Endothelial cell of umbilical vein (primary cell): ENCODE measurements around the gene RHOA. TPM values are rescaled to one million over a fixed set of nuclear protein-coding genes. Genes with fewer than 3 reads are reported as not detected.

Experiments used
- BruUV-seq: library from RNA; stranded (reverse); fragments of 400-500 nt; replicated peaks from 2 replicates; lab custom pipeline; 2021; lab: Mats Ljungman, UMichigan
- CTCF ChIA-PET: fragments of 300-600, 350-600 bp; sonication (Branson Sonifier 250); formaldehyde crosslinking; loops from one replicate; lab custom pipeline; 2021; ENCODE audit warnings: antibody characterized with exemption, inconsistent platforms; lab: Charles Lee
- POLR2A ChIA-PET: fragments of 300-600, 350-600 bp; sonication (Branson Sonifier 250); formaldehyde crosslinking; loops from one replicate; lab custom pipeline; 2021; ENCODE audit warnings: antibody characterized with exemption, inconsistent platforms; lab: Charles Lee
- DNase-seq: peaks from one replicate; pipeline ENCODE4 v3.0.0-alpha.2; 2011; ENCODE audit warnings: low read depth, low spot score
- FAIRE-seq: peaks from 2 replicates; lab custom pipeline; 2011; peaks lifted over from hg19 to GRCh38; lab: Jason Lieb, UNC
- H2AFZ ChIP-seq: 2 replicates; pipeline ENCODE4 v1.6.0; 2012; ENCODE audit warnings: low read depth, low read length, control low read depth, inconsistent platforms
- H3K27ac ChIP-seq: 2 replicates; pipeline ENCODE4 v1.5.1; 2011; ENCODE audit warnings: low read depth, mild to moderate bottlenecking, control low read depth, low read length, moderate library complexity; ENCODE audit not compliant: insufficient read depth
- H3K27me3 ChIP-seq, 2 experiments: 2 replicates each; pipeline versions ENCODE4 v1.6.0 to v1.6.1; 2011; ENCODE audit warnings: low read length in 2 of 2, mixed read lengths in 1 of 2; ENCODE audit not compliant: control insufficient read depth in 2 of 2, insufficient read depth in 2 of 2
- H3K36me3 ChIP-seq, 2 experiments: 2 replicates in 1 of 2; 3 replicates in 1 of 2; pipeline ENCODE4 v1.5.1; 2011; ENCODE audit warnings: low read length in 2 of 2, mild to moderate bottlenecking in 1 of 2, moderate library complexity in 1 of 2; ENCODE audit not compliant: control insufficient read depth in 2 of 2, insufficient read depth in 2 of 2; ENCODE audit errors: extremely low read depth in 1 of 2
- H3K4me1 ChIP-seq: 3 replicates; pipeline ENCODE4 v1.5.1; 2011; ENCODE audit warnings: mild to moderate bottlenecking, low read length; ENCODE audit not compliant: control insufficient read depth, insufficient read depth; ENCODE audit errors: extremely low read depth
- H3K4me2 ChIP-seq: 2 replicates; pipeline ENCODE4 v1.6.1; 2011; ENCODE audit warnings: low read length, control low read depth, mixed read lengths; ENCODE audit not compliant: insufficient read depth
- H3K4me3 ChIP-seq, 3 experiments: fragments of 200-600 bp in 1 of 3; sonication (generic), shearing (Covaris generic) in 1 of 3; replicated peaks in 1 of 3; 2 replicates each; pipeline ENCODE4 v1.5.1; 2011 to 2016; ENCODE audit warnings: control low read depth in 3 of 3, low read length in 3 of 3, mild to moderate bottlenecking in 2 of 3, inconsistent platforms in 1 of 3, low read depth in 1 of 3, moderate library complexity in 1 of 3; ENCODE audit not compliant: insufficient read depth in 1 of 3
- H3K79me2 ChIP-seq: 2 replicates; pipeline ENCODE4 v1.6.0; 2012; ENCODE audit warnings: low read length, inconsistent platforms; ENCODE audit not compliant: control insufficient read depth, insufficient read depth
- H3K9ac ChIP-seq: replicated peaks from 2 replicates; pipeline ENCODE3; 2011; ENCODE audit warnings: low read length, control low read depth; ENCODE audit not compliant: insufficient read depth; ENCODE audit errors: extremely low read depth
- H3K9me1 ChIP-seq: replicated peaks from 3 replicates; pipeline ENCODE4 v1.6.0; 2011; ENCODE audit warnings: mild to moderate bottlenecking, low read length; ENCODE audit not compliant: control insufficient read depth, insufficient read depth; ENCODE audit errors: extremely low read depth
- H3K9me3 ChIP-seq: replicated peaks from 2 replicates; pipeline ENCODE4 v1.5.1; 2012; ENCODE audit warnings: low read length, inconsistent platforms; ENCODE audit not compliant: control insufficient read depth, insufficient read depth
- H4K20me1 ChIP-seq: replicated peaks from 2 replicates; pipeline ENCODE3; 2011; ENCODE audit warnings: mild to moderate bottlenecking, low read length; ENCODE audit not compliant: control insufficient read depth, insufficient read depth; ENCODE audit errors: extremely low read depth
- EZH2 ChIP-seq: IDR thresholded peaks from 2 replicates; pipeline ENCODE4 v1.6.1; 2012; ENCODE audit warnings: borderline replicate concordance, low read depth, mild to moderate bottlenecking, moderate library complexity, low read length, inconsistent platforms; ENCODE audit not compliant: severe bottlenecking
- FOS ChIP-seq: IDR thresholded peaks from 2 replicates; pipeline ENCODE4 v1.6.1; 2011; ENCODE audit warnings: mild to moderate bottlenecking, low read length, moderate library complexity, borderline replicate concordance; ENCODE audit not compliant: insufficient read depth
- GATA2 ChIP-seq: IDR thresholded peaks from 2 replicates; pipeline ENCODE4 v1.7.0; 2011; ENCODE audit warnings: low read depth, mild to moderate bottlenecking, moderate library complexity, mixed read lengths, low read length; ENCODE audit not compliant: insufficient read length, insufficient read depth
- JUN ChIP-seq: IDR thresholded peaks from 2 replicates; pipeline ENCODE4 v1.6.1; 2011; ENCODE audit warnings: borderline replicate concordance, low read depth; ENCODE audit not compliant: insufficient read length, insufficient read depth
- MYC ChIP-seq: IDR thresholded peaks from one replicate; pipeline ENCODE4 v1.6.1; 2011; ENCODE audit warnings: mild to moderate bottlenecking, low read depth, low read length
- POLR2A ChIP-seq: IDR thresholded peaks from 2 replicates; pipeline ENCODE4 v1.6.1; 2012; ENCODE audit warnings: low read depth, mild to moderate bottlenecking, control low read depth, low read length
- POLR2AphosphoS5 ChIP-seq: IDR thresholded peaks from 2 replicates; pipeline ENCODE4 v1.6.1; 2012; ENCODE audit warnings: low read depth, mild to moderate bottlenecking, control low read depth, low read length, moderate library complexity; ENCODE audit not compliant: insufficient read depth
- dilution Hi-C: fragments of 300-500 bp; cut with MboI; formaldehyde crosslinking; loops from one replicate; pipeline ENCODE4 v1.15.0; 2019; ENCODE audit warnings: low sequenced_read_pairs; ENCODE audit not compliant: extremely low pct_ligation_motif_present
- intact Hi-C: fragments of 100-400 bp; cut with micrococcal nuclease; formaldehyde crosslinking; loops from one replicate; pipeline ENCODE4 v1.10.0; 2022
- polyA plus RNA-seq, 4 experiments: library from polyadenylated mRNA; depleted of rRNA in 3 of 4; stranded (reverse) in 3 of 4; unstranded in 1 of 4; fragments of >200 nt; gene quantifications; 2 replicates each; pipeline versions ENCODE4 v1.2.1 to v1.2.3, GENCODE V29; 2011 to 2012; ENCODE audit warnings: missing spikeins in 1 of 4
- total RNA-seq: library from RNA; stranded (reverse); gene quantifications from 2 replicates; pipeline ENCODE4 v1.2.3, GENCODE V29; 2021
- TF ChIP-seq, protein P1 (sequence below), 2 donors: IDR thresholded peaks; 1 replicate in 1 of 2; 2 replicates in 1 of 2; pipeline ENCODE4 v1.5.1; 2011; ENCODE audit warnings: low read length in 2 of 2, mild to moderate bottlenecking in 2 of 2, moderate library complexity in 2 of 2, control low read depth in 1 of 2, inconsistent platforms in 1 of 2, low read depth in 1 of 2; ENCODE audit not compliant: insufficient read depth in 1 of 2; ENCODE audit errors: extremely low read depth in 1 of 2
- TF ChIP-seq, protein P2 (sequence below): IDR thresholded peaks from 2 replicates; pipeline ENCODE4 v1.6.1; 2011; ENCODE audit not compliant: insufficient read depth, insufficient read length

The RHOA gene
- total and polyA plus RNA-seq, 2 donors (not counting 3 experiments of a cell fraction or from before 2014, with no cell fraction given): 450 to 580 TPM

DNA sequence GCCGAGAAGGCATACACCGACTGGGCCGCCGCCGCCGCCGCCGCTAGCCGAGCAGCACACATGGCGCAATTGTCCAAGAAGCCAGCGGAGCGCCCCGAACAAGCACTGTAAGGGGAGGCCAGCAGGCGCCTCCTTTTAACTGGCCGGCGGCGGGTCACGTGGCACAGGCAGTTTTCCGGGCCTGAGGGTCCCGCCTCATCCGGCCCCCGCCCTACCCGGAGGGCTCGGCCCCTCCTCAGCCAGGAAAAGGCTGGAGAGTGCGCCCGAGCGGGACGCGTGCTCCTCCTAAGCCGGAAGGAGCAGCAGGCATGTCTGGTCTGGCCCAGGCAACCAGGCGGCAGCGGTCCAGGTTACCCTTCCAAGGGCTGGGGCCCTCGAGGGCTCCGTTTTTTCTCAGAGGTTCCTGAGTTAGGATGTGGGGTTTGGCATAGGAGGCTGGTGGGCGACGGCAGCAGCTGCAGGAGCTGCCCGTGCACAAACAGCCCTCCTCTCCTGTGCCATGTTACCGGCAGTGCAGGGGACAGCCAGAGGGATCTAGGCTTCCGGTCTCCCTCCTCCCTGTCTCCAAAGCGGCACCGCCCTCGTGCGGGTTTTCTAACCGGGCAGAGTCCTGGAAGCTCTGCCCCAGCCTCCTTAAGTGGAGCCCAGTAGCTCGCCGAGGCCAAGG, 53.4 kb downstream of the RHOA start, which contains the start of gene GPX1:
TSS of gene GPX1 (minus strand) at position 137 of the 667 bp plus-strand sequence. CDS start at position 62, 75 bp downstream.
- FAIRE-seq (peak; percentile 91), DNase-seq (peak; percentile 94)
- Histone ChIP-seq H3K4me1 (peaks cover 31% of the 10 kb centered on the region), H3K27me3 (no peaks in the 10 kb centered on the region), H3K4me2 (peak within 1 kb of the TSS; percentile 67), H3K9me1 (no peaks in the 10 kb centered on the region), H3K4me3 (peak within 1 kb of the TSS; percentile 25 to 76 (median 71)), H3K9ac (peak within 1 kb of the TSS; percentile 81), H3K79me2 (peaks cover 26% of the 10 kb centered on the region), H2AFZ (no peak within 1 kb of the TSS), H4K20me1 (no peaks in the 10 kb centered on the region), H3K36me3 (peaks cover 15 to 17% of the 10 kb centered on the region in 2 experiments), H3K27ac (peak within 1 kb of the TSS; percentile 66), H3K9me3 (no peaks in the 10 kb centered on the region)
- intact Hi-C loops (loop anchor here (1.0 kb wide), 3 partner anchors 13 to 54 kb away; partner anchors contain the start of genes TCTA and USP4), dilution Hi-C loops (no loop called here)
- POLR2A ChIA-PET: interaction anchor here (0.9 to 3.7 kb wide), 3 partner anchors 13 to 53 kb away, joined by 4 to 39 read pairs (median 6); partner anchors contain the start of genes RHOA and USP4
- CTCF ChIA-PET: interaction anchor here (0.9 to 8.2 kb wide), 9 partner anchors 11 to 187 kb away, joined by 3 to 68 read pairs (median 4); partner anchors contain the start of genes KLHDC8B, NICN1, RHOA and TCTA
- BruUV-seq: no TSS peak
- TF ChIP-seq GATA2 (no peak), EZH2 (no peak), POLR2A (peak; percentile 98), FOS (no peak), JUN (no peak), POLR2AphosphoS5 (peak; percentile 98), MYC (peak; percentile 93)
- TF ChIP-seq, protein P1, sequence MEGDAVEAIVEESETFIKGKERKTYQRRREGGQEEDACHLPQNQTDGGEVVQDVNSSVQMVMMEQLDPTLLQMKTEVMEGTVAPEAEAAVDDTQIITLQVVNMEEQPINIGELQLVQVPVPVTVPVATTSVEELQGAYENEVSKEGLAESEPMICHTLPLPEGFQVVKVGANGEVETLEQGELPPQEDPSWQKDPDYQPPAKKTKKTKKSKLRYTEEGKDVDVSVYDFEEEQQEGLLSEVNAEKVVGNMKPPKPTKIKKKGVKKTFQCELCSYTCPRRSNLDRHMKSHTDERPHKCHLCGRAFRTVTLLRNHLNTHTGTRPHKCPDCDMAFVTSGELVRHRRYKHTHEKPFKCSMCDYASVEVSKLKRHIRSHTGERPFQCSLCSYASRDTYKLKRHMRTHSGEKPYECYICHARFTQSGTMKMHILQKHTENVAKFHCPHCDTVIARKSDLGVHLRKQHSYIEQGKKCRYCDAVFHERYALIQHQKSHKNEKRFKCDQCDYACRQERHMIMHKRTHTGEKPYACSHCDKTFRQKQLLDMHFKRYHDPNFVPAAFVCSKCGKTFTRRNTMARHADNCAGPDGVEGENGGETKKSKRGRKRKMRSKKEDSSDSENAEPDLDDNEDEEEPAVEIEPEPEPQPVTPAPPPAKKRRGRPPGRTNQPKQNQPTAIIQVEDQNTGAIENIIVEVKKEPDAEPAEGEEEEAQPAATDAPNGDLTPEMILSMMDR (IDR thresholded peaks at IDR 0.05; ENCODE audit: extremely low read depth in 1 of 2, insufficient read depth in 1 of 2, low read depth in 1 of 2, low read length in 2 of 2): no peak
- TF ChIP-seq, protein P2, sequence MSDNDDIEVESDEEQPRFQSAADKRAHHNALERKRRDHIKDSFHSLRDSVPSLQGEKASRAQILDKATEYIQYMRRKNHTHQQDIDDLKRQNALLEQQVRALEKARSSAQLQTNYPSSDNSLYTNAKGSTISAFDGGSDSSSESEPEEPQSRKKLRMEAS: peak; percentile 82
